Spinal cord (tissue), 10 donors: Measurements from ENCODE around the gene INO80. TPM values are rescaled to one million over a fixed set of nuclear protein-coding genes. Genes with fewer than 3 reads are reported as not detected.
A peak's percentile ranks its signal among the peaks of the same experiment; 100 is the strongest.

ENCODE experiments used
- DNase-seq, 6 donors: peaks; one replicate each; pipeline versions ENCODE4 v3.0.0 to v3.0.0-alpha.2; 2013 to 2015; ENCODE audit warnings: low spot score in 6 of 6, low read depth in 4 of 6
- H3K27ac ChIP-seq: one replicate; pipeline ENCODE4 v1.5.1; 2013; ENCODE audit warnings: low read depth, low read length, control low read depth
- H3K27me3 ChIP-seq: one replicate; pipeline ENCODE4 v1.6.1; 2013; ENCODE audit warnings: low read length; ENCODE audit not compliant: control insufficient read depth, insufficient read depth
- H3K36me3 ChIP-seq: one replicate; pipeline ENCODE4 v1.6.1; 2013; ENCODE audit warnings: low read length; ENCODE audit not compliant: control insufficient read depth, insufficient read depth
- H3K4me1 ChIP-seq: one replicate; pipeline ENCODE4 v1.6.1; 2013; ENCODE audit warnings: low read length; ENCODE audit not compliant: control insufficient read depth, insufficient read depth
- H3K4me3 ChIP-seq: one replicate; pipeline ENCODE4 v1.5.1; 2013; ENCODE audit warnings: low read depth, low read length, control low read depth
- H3K9me3 ChIP-seq: one replicate; pipeline ENCODE4 v1.6.1; 2013; ENCODE audit warnings: low read length; ENCODE audit not compliant: control insufficient read depth, insufficient read depth
- WGBS: methylation state at CpG from one replicate; pipeline ENCODE4 v1.1.5; 2013; ENCODE audit warnings: missing lambda C conversion rate; ENCODE audit not compliant: insufficient coverage; 5-methylcytosine and 5-hydroxymethylcytosine counted together
- polyA plus RNA-seq, 2 donors: library from polyadenylated mRNA; unstranded; fragments of 120-200 nt; gene quantifications; one replicate each; pipeline ENCODE4 v1.2.1, GENCODE V29; 2013; ENCODE audit not compliant: insufficient read length in 2 of 2
- total RNA-seq, 2 donors: library from RNA; depleted of rRNA in 1 of 2; stranded (reverse); fragments of 120-200 nt in 1 of 2; fragments of >200 nt in 1 of 2; gene quantifications; one replicate each; pipeline versions ENCODE4 v1.2.3 to v1.2.4, GENCODE V29; 2013 to 2014
- donor health status: healthy.

Gene INO80
- total and polyA plus RNA-seq, 4 donors = 15.9 to 27.8 (median 19.3) TPM

GRCh38 chr15:40992825-40993224 is 123.3 kb downstream of the INO80 start:
- Histone ChIP-seq H3K4me1 (no peaks in the 10 kb centered on the region), H3K4me3 (no peak overlapping the region), H3K27ac (no peak overlapping the region), H3K36me3 (peaks cover 34% of the 10 kb centered on the region), H3K27me3 (no peaks in the 10 kb centered on the region), H3K9me3 (no peaks in the 10 kb centered on the region)
- 97% methylated on average over 4 of the region's 5 CpGs for WGBS
- DNase-seq = no peak

- Histone ChIP-seq H3K4me1 (no peaks in the 10 kb centered on the region), H3K27ac (no peak overlapping the region), H3K27me3 (no peaks in the 10 kb centered on the region), H3K36me3 (peaks cover 37% of the 10 kb centered on the region), H3K9me3 (no peaks in the 10 kb centered on the region), H3K4me3 (no peak overlapping the region)
- peak in 1 of 6 donors; percentile 31 for DNase-seq
- 78% methylated on average over 1 of the region's 1 CpG for WGBS
Observed at GRCh38 chr15:40992241-40992741, 123.8 kb downstream of the INO80 start.

GRCh38 chr15:40991355-40991754 is 124.7 kb downstream of the INO80 start:
- H3K27ac ChIP-seq = no peak overlapping the region
- H3K4me3 ChIP-seq = no peak overlapping the region
- H3K27me3 ChIP-seq = no peaks in the 10 kb centered on the region
- peaks cover 40% of the 10 kb centered on the region for H3K36me3 ChIP-seq
- WGBS = 93% methylated on average over 2 of the region's 3 CpGs
- no peaks in the 10 kb centered on the region for H3K4me1 ChIP-seq
- H3K9me3 ChIP-seq = no peaks in the 10 kb centered on the region
- no peak for DNase-seq

GRCh38 chr15:40990789-40991188 is 125.3 kb downstream of the INO80 start:
- H3K36me3 ChIP-seq = peaks cover 41% of the 10 kb centered on the region
- DNase-seq = no peak
- H3K27me3 ChIP-seq = no peaks in the 10 kb centered on the region
- no peaks in the 10 kb centered on the region for H3K9me3 ChIP-seq
- no peaks in the 10 kb centered on the region for H3K4me1 ChIP-seq
- no peak overlapping the region for H3K4me3 ChIP-seq
- no CpG with 5 or more reads among the region's 1 CpG for WGBS
- no peak overlapping the region for H3K27ac ChIP-seq

- H3K9me3 ChIP-seq = no peaks in the 10 kb centered on the region
- peaks cover 46% of the 10 kb centered on the region for H3K36me3 ChIP-seq
- no peak for DNase-seq
- H3K4me1 ChIP-seq = no peaks in the 10 kb centered on the region
- no peak overlapping the region for H3K4me3 ChIP-seq
- H3K27ac ChIP-seq = no peak overlapping the region
- H3K27me3 ChIP-seq = no peaks in the 10 kb centered on the region
Observed at GRCh38 chr15:40990080-40990479, 126.0 kb downstream of the INO80 start.

GRCh38 chr15:40988156-40988555 is 127.9 kb downstream of the INO80 start:
- Histone ChIP-seq H3K27ac (no peak overlapping the region), H3K36me3 (peaks cover 50% of the 10 kb centered on the region)
- 100% methylated on average over 1 of the region's 4 CpGs for WGBS

GRCh38 chr15:40986820-40987219 is 129.3 kb downstream of the INO80 start:
- Histone ChIP-seq H3K9me3 (no peaks in the 10 kb centered on the region), H3K27me3 (no peaks in the 10 kb centered on the region), H3K36me3 (peaks cover 59% of the 10 kb centered on the region), H3K4me3 (no peak overlapping the region), H3K27ac (no peak overlapping the region), H3K4me1 (no peaks in the 10 kb centered on the region)
- DNase-seq = no peak
- 94% methylated on average over 3 of the region's 7 CpGs for WGBS

More at GRCh38 chr15:40988156-40988555, 127.9 kb downstream of the INO80 start:
- Histone ChIP-seq H3K4me3 (no peak overlapping the region), H3K9me3 (no peaks in the 10 kb centered on the region), H3K27me3 (no peaks in the 10 kb centered on the region), H3K4me1 (no peaks in the 10 kb centered on the region)
- no peak for DNase-seq

GRCh38 chr15:40985541-40986330 is 130.3 kb downstream of the INO80 start:
- Histone ChIP-seq H3K4me3 (no peak overlapping the region), H3K27ac (no peak overlapping the region), H3K4me1 (no peaks in the 10 kb centered on the region), H3K36me3 (peaks cover 63% of the 10 kb centered on the region), H3K9me3 (no peaks in the 10 kb centered on the region), H3K27me3 (no peaks in the 10 kb centered on the region)
- peak in 1 of 6 donors; percentile 52 for DNase-seq
- WGBS = 100% methylated on average over 3 of the region's 6 CpGs

GRCh38 chr15:40984964-40985363 is 131.1 kb downstream of the INO80 start:
- Histone ChIP-seq H3K36me3 (peaks cover 69% of the 10 kb centered on the region), H3K27me3 (no peaks in the 10 kb centered on the region), H3K27ac (no peak overlapping the region), H3K4me3 (no peak overlapping the region), H3K4me1 (no peaks in the 10 kb centered on the region), H3K9me3 (no peaks in the 10 kb centered on the region)
- WGBS = 100% methylated on average over 1 of the region's 4 CpGs
- no peak for DNase-seq

GRCh38 chr15:40984406-40984805 is 131.7 kb downstream of the INO80 start:
- H3K27me3 ChIP-seq = no peaks in the 10 kb centered on the region
- WGBS = 100% methylated on average over 2 of the region's 5 CpGs
- H3K36me3 ChIP-seq = peaks cover 75% of the 10 kb centered on the region
- H3K4me1 ChIP-seq = no peaks in the 10 kb centered on the region
- H3K27ac ChIP-seq = no peak overlapping the region
- no peaks in the 10 kb centered on the region for H3K9me3 ChIP-seq
- DNase-seq = no peak
- no peak overlapping the region for H3K4me3 ChIP-seq
